HG03460 (cell line): ENCODE results near the gene IARS1.

ENCODE experiments used
- ATAC-seq: cut with Tn5 transposase; IDR thresholded peaks from one replicate; pipeline ENCODE4 v1.9.1; 2021; ENCODE audit not compliant: unreplicated experiment

The IARS1 gene

GRCh38 chr9:92245005-92245797, 48.3 kb downstream of the IARS1 start:
- no peak for ATAC-seq
